HCT116 (cell line): Measurements from ENCODE around the gene PGM2. TPM values are rescaled to one million over a fixed set of nuclear protein-coding genes. Genes with fewer than 3 reads are reported as not detected.

ENCODE experiments used
- ATF3 ChIP-seq: IDR thresholded peaks from 2 replicates; pipeline ENCODE4 v1.6.1; 2012
- CBX3 ChIP-seq: IDR thresholded peaks from 2 replicates; pipeline ENCODE4 v1.6.1; 2012; ENCODE audit warnings: low read depth
- CEBPB ChIP-seq: IDR thresholded peaks from 2 replicates; pipeline ENCODE4 v1.6.1; 2012; ENCODE audit warnings: low read depth
- EZH2phosphoT487 ChIP-seq: fragments of 200-600 bp; IDR thresholded peaks from 2 replicates; pipeline ENCODE4 v1.6.1; 2018; ENCODE audit warnings: antibody characterized with exemption, borderline replicate concordance
- FOSL1 ChIP-seq: IDR thresholded peaks from 2 replicates; pipeline ENCODE4 v1.6.1; 2012; ENCODE audit warnings: low read depth
- POLR2A ChIP-seq: IDR thresholded peaks from 2 replicates; pipeline ENCODE4 v1.7.0; 2011; ENCODE audit warnings: borderline replicate concordance; ENCODE audit not compliant: insufficient read depth, insufficient read length; ENCODE audit errors: extremely low read depth
- RAD21 ChIP-seq: IDR thresholded peaks from 2 replicates; pipeline ENCODE4 v1.6.1; 2012; ENCODE audit warnings: low read depth, mild to moderate bottlenecking
- REST ChIP-seq: IDR thresholded peaks from 2 replicates; pipeline ENCODE4 v1.6.1; 2012; ENCODE audit warnings: low read depth
- SRF ChIP-seq: IDR thresholded peaks from 2 replicates; pipeline ENCODE4 v1.6.1; 2012; ENCODE audit warnings: low read depth
- ZBTB33 ChIP-seq: IDR thresholded peaks from 2 replicates; pipeline ENCODE4 v1.6.1; 2011; ENCODE audit warnings: mild to moderate bottlenecking, low read length, moderate library complexity; ENCODE audit not compliant: insufficient replicate concordance; ENCODE audit errors: extremely low read depth
- ZFX ChIP-seq: fragments of 450-650 bp; IDR thresholded peaks from 2 replicates; pipeline ENCODE4 v1.6.1; 2017
- ZNF274 ChIP-seq: fragments of 200-500 bp; sonication (Bioruptor generic); IDR thresholded peaks from 2 replicates; pipeline ENCODE4 v1.6.1; 2014; ENCODE audit warnings: mild to moderate bottlenecking, low read depth, low read length, inconsistent platforms
- total RNA-seq: library from RNA; stranded (reverse); gene quantifications from one replicate; pipeline ENCODE4 v1.2.1, GENCODE V29; 2021; ENCODE audit not compliant: unreplicated experiment

The PGM2 gene
- total RNA-seq, 1 experiment from 2014 or later: 48.6 TPM

GRCh38 chr4:37839426-37839825 is 12.9 kb downstream of the PGM2 start (continued):
- TF ChIP-seq REST: no peak
- no peak for TF ChIP-seq FOSL1
- TF ChIP-seq ZBTB33: no peak
- TF ChIP-seq RAD21: no peak
- TF ChIP-seq CEBPB: no peak
- no peak for TF ChIP-seq POLR2A
- no peak for TF ChIP-seq ZNF274
- TF ChIP-seq SRF: no peak
- TF ChIP-seq ZFX: no peak
- TF ChIP-seq ATF3: no peak
- TF ChIP-seq CBX3: no peak
- TF ChIP-seq EZH2phosphoT487: no peak
